DOHH2 (cell line): ENCODE results near the gene QDPR.

Experiments used
- H3F3A ChIP-seq: fragments of 200-600 bp; sonication (generic), shearing (Covaris generic); 2 replicates; pipeline ENCODE4 v1.6.0; 2016; ENCODE audit warnings: antibody characterized with exemption, mild to moderate bottlenecking; ENCODE audit not compliant: control insufficient read depth, insufficient read depth
- H3K27ac ChIP-seq: fragments of 200-600 bp; sonication (generic); 2 replicates; pipeline ENCODE4 v1.5.1; 2014; ENCODE audit warnings: low read depth, mild to moderate bottlenecking, low read length, moderate library complexity
- H3K27me3 ChIP-seq: fragments of 200-600 bp; sonication (generic); 2 replicates; pipeline ENCODE4 v1.6.1; 2014; ENCODE audit warnings: mild to moderate bottlenecking, low read length, mixed read lengths; ENCODE audit not compliant: control insufficient read depth
- H3K36me3 ChIP-seq: fragments of 200-600 bp; sonication (generic); 2 replicates; pipeline ENCODE4 v1.6.1; 2014; ENCODE audit warnings: mild to moderate bottlenecking, low read length, moderate library complexity, mixed read lengths; ENCODE audit not compliant: control insufficient read depth
- H3K4me1 ChIP-seq: fragments of 200-600 bp; sonication (generic); 2 replicates; pipeline ENCODE4 v1.6.1; 2014; ENCODE audit warnings: mild to moderate bottlenecking, low read length, mixed read lengths; ENCODE audit not compliant: control insufficient read depth
- H3K4me2 ChIP-seq: fragments of 200-600 bp; sonication (generic); 2 replicates; pipeline ENCODE4 v1.6.0; 2014; ENCODE audit warnings: mild to moderate bottlenecking, low read length, moderate library complexity
- H3K4me3 ChIP-seq: fragments of 200-600 bp; sonication (generic); 2 replicates; pipeline ENCODE4 v1.5.1; 2014; ENCODE audit warnings: mild to moderate bottlenecking, low read length, mixed read lengths
- H3K79me2 ChIP-seq: fragments of 200-600 bp; sonication (generic); 2 replicates; pipeline ENCODE4 v1.6.1; 2014; ENCODE audit warnings: mild to moderate bottlenecking, low read length, mixed read lengths; ENCODE audit not compliant: control insufficient read depth
- H3K9me2 ChIP-seq: fragments of 200-600 bp; sonication (generic); replicated peaks from 2 replicates; pipeline ENCODE4 v1.6.1; 2014; ENCODE audit warnings: mild to moderate bottlenecking, low read length, mixed read lengths; ENCODE audit not compliant: control insufficient read depth
- H3K9me3 ChIP-seq: fragments of 200-600 bp; sonication (generic); 2 replicates; pipeline ENCODE4 v1.6.1; 2014; ENCODE audit warnings: antibody characterized with exemption, low read length, mixed read lengths; ENCODE audit not compliant: control insufficient read depth, insufficient read depth
- H4K20me1 ChIP-seq: fragments of 200-600 bp; sonication (generic); 2 replicates; pipeline ENCODE4 v1.6.0; 2014; ENCODE audit warnings: low read depth, mild to moderate bottlenecking, antibody characterized with exemption, low read length, moderate library complexity; ENCODE audit not compliant: control insufficient read depth, insufficient read depth
- EZH2phosphoT487 ChIP-seq: fragments of 200-600 bp; sonication (generic); IDR thresholded peaks from 2 replicates; pipeline ENCODE4 v1.6.1; 2017; ENCODE audit warnings: borderline replicate concordance, mild to moderate bottlenecking, antibody characterized with exemption, low read length, moderate library complexity, mixed read lengths
- TF ChIP-seq, protein P1 (sequence below): fragments of 200-600 bp; sonication (generic); IDR thresholded peaks from one replicate; pipeline ENCODE4 v1.5.1; 2014; ENCODE audit warnings: antibody characterized with exemption, mild to moderate bottlenecking, low read depth, low read length; ENCODE audit not compliant: poor library complexity, severe bottlenecking

Gene QDPR

DNA sequence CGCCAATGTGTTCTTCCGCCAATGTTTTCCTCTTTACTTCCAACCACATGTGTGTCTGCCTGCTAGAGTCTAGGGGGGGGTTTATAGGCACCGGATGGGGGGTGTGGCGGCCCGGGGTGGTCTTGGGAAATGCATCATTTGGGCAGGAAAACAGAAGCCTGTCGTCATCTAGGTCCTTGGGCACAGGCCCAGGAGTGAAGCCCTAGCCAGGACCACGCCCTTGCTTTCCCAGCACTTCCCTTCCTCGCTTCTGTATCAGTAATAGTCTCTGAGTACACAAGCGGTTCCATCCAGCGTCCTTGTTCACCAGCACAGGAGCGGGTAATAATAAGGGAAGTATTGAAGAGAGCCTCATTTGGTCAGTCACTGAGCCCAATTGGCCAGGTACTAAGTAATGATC, 74.5 kb downstream of the QDPR start:
- H3F3A ChIP-seq, result no peaks in the 10 kb centered on the region
- no peaks in the 10 kb centered on the region for H3K9me3 ChIP-seq
- no peak overlapping the region for H3K27ac ChIP-seq
- H3K4me2 ChIP-seq, result no peak overlapping the region
- no peaks in the 10 kb centered on the region for H3K4me1 ChIP-seq
- H3K36me3 ChIP-seq, result no peaks in the 10 kb centered on the region
- TF ChIP-seq, protein P1, sequence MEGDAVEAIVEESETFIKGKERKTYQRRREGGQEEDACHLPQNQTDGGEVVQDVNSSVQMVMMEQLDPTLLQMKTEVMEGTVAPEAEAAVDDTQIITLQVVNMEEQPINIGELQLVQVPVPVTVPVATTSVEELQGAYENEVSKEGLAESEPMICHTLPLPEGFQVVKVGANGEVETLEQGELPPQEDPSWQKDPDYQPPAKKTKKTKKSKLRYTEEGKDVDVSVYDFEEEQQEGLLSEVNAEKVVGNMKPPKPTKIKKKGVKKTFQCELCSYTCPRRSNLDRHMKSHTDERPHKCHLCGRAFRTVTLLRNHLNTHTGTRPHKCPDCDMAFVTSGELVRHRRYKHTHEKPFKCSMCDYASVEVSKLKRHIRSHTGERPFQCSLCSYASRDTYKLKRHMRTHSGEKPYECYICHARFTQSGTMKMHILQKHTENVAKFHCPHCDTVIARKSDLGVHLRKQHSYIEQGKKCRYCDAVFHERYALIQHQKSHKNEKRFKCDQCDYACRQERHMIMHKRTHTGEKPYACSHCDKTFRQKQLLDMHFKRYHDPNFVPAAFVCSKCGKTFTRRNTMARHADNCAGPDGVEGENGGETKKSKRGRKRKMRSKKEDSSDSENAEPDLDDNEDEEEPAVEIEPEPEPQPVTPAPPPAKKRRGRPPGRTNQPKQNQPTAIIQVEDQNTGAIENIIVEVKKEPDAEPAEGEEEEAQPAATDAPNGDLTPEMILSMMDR, result no peak
- TF ChIP-seq EZH2phosphoT487, result no peak
- no peaks in the 10 kb centered on the region for H3K79me2 ChIP-seq
- H3K4me3 ChIP-seq, result no peak overlapping the region
- H4K20me1 ChIP-seq, result no peaks in the 10 kb centered on the region
- H3K27me3 ChIP-seq, result no peaks in the 10 kb centered on the region
- H3K9me2 ChIP-seq, result no peaks in the 10 kb centered on the region

DNA sequence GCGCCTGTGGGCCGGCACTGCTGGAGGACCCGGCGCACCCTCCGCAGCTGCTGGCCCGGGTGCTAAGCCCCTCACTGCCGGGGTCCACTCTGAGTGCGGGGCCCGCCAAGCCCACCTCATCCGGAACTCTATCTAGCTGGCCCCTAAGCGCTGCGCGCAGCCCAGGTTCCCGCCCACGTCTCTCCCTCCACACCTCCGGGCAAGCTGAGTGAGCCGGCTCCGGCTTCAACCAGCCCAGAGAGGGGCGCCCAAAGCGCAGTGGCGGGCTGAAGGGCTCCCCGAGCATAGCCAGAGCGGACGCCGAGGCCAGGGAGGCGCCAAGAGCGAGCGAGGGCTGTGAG, 75.2 kb downstream of the QDPR start:
- Histone ChIP-seq H3K27me3 (no peaks in the 10 kb centered on the region), H3K4me1 (no peaks in the 10 kb centered on the region), H3K9me3 (no peaks in the 10 kb centered on the region), H3F3A (no peaks in the 10 kb centered on the region), H4K20me1 (no peaks in the 10 kb centered on the region), H3K4me2 (no peak overlapping the region), H3K27ac (no peak overlapping the region), H3K79me2 (no peaks in the 10 kb centered on the region), H3K36me3 (no peaks in the 10 kb centered on the region), H3K4me3 (no peak overlapping the region), H3K9me2 (no peaks in the 10 kb centered on the region)
- TF ChIP-seq EZH2phosphoT487, result no peak
- TF ChIP-seq, protein P1, result no peak
